NOMO-1 treated with dmso at 0.1 percent for 144 hours (cell line): ENCODE data around the gene TMEM258.

Experiments used
- DNase-seq: peaks from one replicate; lab custom pipeline; 2025; ENCODE audit not compliant: unreplicated experiment; lab: John Stamatoyannopoulos, UW

Gene TMEM258

GRCh38 chr11:61744609-61745156 lies 47.7 kb downstream of the TMEM258 start:
- no peak for DNase-seq

DNA sequence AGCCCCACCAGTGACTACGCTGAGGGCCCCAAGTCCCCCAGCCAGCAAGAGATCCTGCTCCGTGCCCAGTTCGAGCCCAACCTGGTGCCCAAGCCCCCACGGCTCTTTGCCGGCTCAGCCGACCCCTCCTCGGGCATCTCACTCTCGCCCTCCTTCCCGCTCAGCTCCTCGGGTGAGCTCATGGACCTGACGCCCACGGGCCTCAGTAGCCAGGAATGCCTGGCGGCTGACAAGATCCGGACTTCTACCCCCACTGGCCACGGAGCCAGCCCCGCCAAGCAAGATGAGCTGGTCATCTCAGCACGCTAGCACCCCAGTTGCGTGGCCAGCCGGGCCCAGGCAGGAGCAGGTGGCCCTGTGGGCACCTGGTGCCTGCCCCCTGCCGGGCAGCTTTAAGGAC lies 48.2 kb downstream of the TMEM258 start:
- DNase-seq = no peak

DNA sequence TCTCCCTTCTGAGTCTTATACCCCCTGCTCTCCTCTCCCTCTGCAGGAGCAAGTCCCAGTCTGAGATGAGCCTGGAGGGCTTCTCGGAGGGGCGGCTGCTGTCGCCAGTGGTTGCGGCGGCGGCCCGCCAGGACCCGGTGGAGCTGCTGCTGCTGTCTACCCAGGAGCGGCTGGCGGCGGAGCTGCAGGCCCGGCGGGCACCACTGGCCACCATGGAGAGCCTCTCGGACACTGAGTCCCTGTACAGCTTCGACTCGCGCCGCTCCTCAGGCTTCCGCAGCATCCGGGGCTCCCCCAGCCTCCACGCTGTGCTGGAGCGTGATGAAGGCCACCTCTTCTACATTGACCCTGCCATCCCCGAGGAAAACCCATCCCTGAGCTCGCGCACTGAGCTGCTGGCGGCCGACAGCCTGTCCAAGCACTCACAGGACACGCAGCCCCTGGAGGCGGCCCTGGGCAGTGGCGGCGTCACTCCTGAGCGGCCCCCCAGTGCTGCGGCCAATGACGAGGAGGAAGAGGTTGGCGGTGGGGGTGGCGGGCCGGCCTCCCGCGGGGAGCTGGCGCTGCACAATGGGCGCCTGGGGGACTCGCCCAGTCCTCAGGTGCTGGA lies 48.8 kb downstream of the TMEM258 start:
- DNase-seq = no peak

- DNase-seq = peak; percentile 13
These were observed 50.0 kb downstream of the TMEM258 start for GRCh38 chr11:61742391-61742790.

GRCh38 chr11:61739966-61740365 lies 52.4 kb downstream of the TMEM258 start:
- no peak for DNase-seq

DNA sequence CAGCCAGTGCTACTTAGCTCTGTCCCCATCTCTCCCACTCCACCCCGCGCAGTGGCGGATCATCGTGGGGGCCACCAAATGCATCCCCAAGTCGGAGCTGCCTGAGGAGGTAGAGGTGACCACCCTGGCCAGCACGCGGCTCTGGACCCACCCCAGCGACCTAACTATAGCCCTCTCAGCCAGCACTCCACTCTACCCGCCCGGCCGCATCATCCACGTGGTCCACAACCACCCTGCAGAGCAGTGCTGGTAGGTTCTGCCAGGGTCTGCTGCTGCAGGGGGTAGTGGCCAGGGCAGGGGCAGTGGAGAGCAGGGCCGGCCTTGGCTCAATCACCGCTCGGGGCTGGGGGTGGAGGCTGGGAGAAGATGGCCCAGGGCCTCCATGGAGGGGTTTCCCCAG lies 53.0 kb downstream of the TMEM258 start:
- DNase-seq = no peak
